HCT116 (cell line): ENCODE results near the gene BMERB1. TPM values are rescaled to one million over a fixed set of nuclear protein-coding genes. Genes with fewer than 3 reads are reported as not detected.

Experiments used
- ATAC-seq: fragments of 200-7000 bp; cut with Tn5 transposase; 2 replicates; pipeline ENCODE4 v1.9.1; 2020; ENCODE audit warnings: mild to moderate bottlenecking, moderate library complexity
- BruUV-seq: library from RNA; stranded (reverse); fragments of 400-500 nt; replicated peaks from 2 replicates; lab custom pipeline; 2021; lab: Mats Ljungman, UMichigan
- CTCF ChIA-PET: fragments of 300-600 bp; sonication (Branson Sonifier 250); formaldehyde crosslinking; loops from one replicate; lab custom pipeline; 2021; ENCODE audit warnings: antibody characterized with exemption; lab: Charles Lee
- POLR2A ChIA-PET: fragments of 300-600, 350-600 bp; sonication (Branson Sonifier 250); formaldehyde crosslinking; loops from one replicate; lab custom pipeline; 2021; ENCODE audit warnings: antibody characterized with exemption; lab: Charles Lee
- RAD21 ChIA-PET, 2 experiments: fragments of 300-600 bp; sonication (Branson Sonifier 250); formaldehyde crosslinking; loops; one replicate each; lab custom pipeline; 2023; ENCODE audit warnings: low total read pairs in 2 of 2; ENCODE audit not compliant: uncharacterized antibody in 2 of 2, unreplicated experiment in 2 of 2, low non-redundant PET in 1 of 2; lab: Charles Lee
- DNase-seq: peaks from one replicate; pipeline ENCODE4 v3.0.0-alpha.2; 2010; ENCODE audit warnings: low read depth, low spot score
- H2AFZ ChIP-seq: fragments of 200-600 bp; shearing (Covaris generic), sonication (generic); 2 replicates; pipeline ENCODE4 v1.6.1; 2017; ENCODE audit warnings: low read depth, mixed run types, mixed read lengths, antibody characterized with exemption, low read length; ENCODE audit not compliant: poor library complexity, severe bottlenecking
- H3K27ac ChIP-seq: 2 replicates; pipeline ENCODE4 v1.5.1; 2012; ENCODE audit warnings: low read depth, low read length
- H3K27me3 ChIP-seq: fragments of 200-600 bp; sonication (generic); 2 replicates; pipeline ENCODE4 v1.6.1; 2016; ENCODE audit warnings: mixed run types, low read length, mixed read lengths; ENCODE audit not compliant: insufficient read depth
- H3K36me3 ChIP-seq, 2 experiments: fragments of 200-500 bp in 1 of 2; fragments of 200-600 bp in 1 of 2; sonication (Bioruptor generic) in 1 of 2; sonication (generic) in 1 of 2; 2 replicates each; pipeline versions ENCODE4 v1.5.1 to v1.6.1; 2014 to 2016; ENCODE audit warnings: low read length in 2 of 2, inconsistent platforms in 1 of 2, mixed read lengths in 1 of 2, mixed run types in 1 of 2; ENCODE audit not compliant: insufficient read depth in 2 of 2, control insufficient read depth in 1 of 2
- H3K4me1 ChIP-seq, 2 experiments: fragments of 200-600 bp in 1 of 2; sonication (generic) in 1 of 2; 2 replicates each; pipeline versions ENCODE4 v1.5.1 to v1.6.1; 2012 to 2017; ENCODE audit warnings: low read length in 2 of 2, inconsistent platforms in 1 of 2, mild to moderate bottlenecking in 1 of 2, mixed read lengths in 1 of 2, mixed run types in 1 of 2, moderate library complexity in 1 of 2; ENCODE audit not compliant: insufficient read depth in 2 of 2, control insufficient read depth in 1 of 2
- H3K4me2 ChIP-seq: fragments of 200-600 bp; sonication (generic); 2 replicates; pipeline ENCODE4 v1.6.1; 2017; ENCODE audit warnings: mixed run types, low read length, mixed read lengths
- H3K4me3 ChIP-seq, 2 experiments: fragments of 200-600 bp in 1 of 2; sonication (generic) in 1 of 2; replicated peaks in 1 of 2; 2 replicates each; pipeline ENCODE4 v1.5.1; 2011 to 2016; ENCODE audit warnings: low read length in 2 of 2, control low read depth in 1 of 2, low read depth in 1 of 2, mild to moderate bottlenecking in 1 of 2, mixed read lengths in 1 of 2, mixed run types in 1 of 2
- H3K79me2 ChIP-seq: fragments of 200-600 bp; sonication (generic); 2 replicates; pipeline ENCODE4 v1.6.1; 2017; ENCODE audit warnings: mild to moderate bottlenecking, mixed run types, low read length, moderate library complexity, mixed read lengths; ENCODE audit not compliant: insufficient read depth
- H3K9ac ChIP-seq: fragments of 200-600 bp; sonication (generic); 2 replicates; pipeline ENCODE4 v1.6.1; 2016; ENCODE audit warnings: low read length, mixed read lengths
- H3K9me2 ChIP-seq: fragments of 200-600 bp; sonication (generic), shearing (Covaris generic); 2 replicates; pipeline ENCODE4 v1.6.1; 2017; ENCODE audit warnings: mixed run types, mild to moderate bottlenecking, moderate library complexity; ENCODE audit not compliant: insufficient read depth
- H3K9me3 ChIP-seq, 2 experiments: fragments of 200-500 bp in 1 of 2; fragments of 200-600 bp in 1 of 2; sonication (Bioruptor generic) in 1 of 2; sonication (generic) in 1 of 2; 2 replicates each; pipeline ENCODE4 v1.6.1; 2014 to 2017; ENCODE audit warnings: low read length in 2 of 2, mixed read lengths in 2 of 2, inconsistent platforms in 1 of 2, low read depth in 1 of 2, mild to moderate bottlenecking in 1 of 2, mixed run types in 1 of 2, moderate library complexity in 1 of 2; ENCODE audit not compliant: control insufficient read depth in 1 of 2, insufficient read depth in 1 of 2
- H4K20me1 ChIP-seq: fragments of 200-600 bp; sonication (generic), shearing (Covaris generic); 2 replicates; pipeline ENCODE4 v1.6.1; 2017; ENCODE audit warnings: mixed run types, mild to moderate bottlenecking, moderate library complexity; ENCODE audit not compliant: insufficient read depth
- CBX3 ChIP-seq: IDR thresholded peaks from 2 replicates; pipeline ENCODE4 v1.6.1; 2012; ENCODE audit warnings: low read depth
- EGR1 ChIP-seq: IDR thresholded peaks from 2 replicates; pipeline ENCODE4 v1.6.1; 2012; ENCODE audit warnings: low read depth
- ELF1 ChIP-seq: IDR thresholded peaks from 2 replicates; pipeline ENCODE4 v1.6.1; 2012; ENCODE audit warnings: low read depth, borderline replicate concordance
- EZH2 ChIP-seq: fragments of 200-600 bp; sonication (generic); IDR thresholded peaks from 2 replicates; pipeline ENCODE4 v1.6.1; 2017; ENCODE audit warnings: antibody characterized with exemption, mixed run types
- EZH2phosphoT487 ChIP-seq: fragments of 200-600 bp; IDR thresholded peaks from 2 replicates; pipeline ENCODE4 v1.6.1; 2018; ENCODE audit warnings: antibody characterized with exemption, borderline replicate concordance
- JUND ChIP-seq: IDR thresholded peaks from 2 replicates; pipeline ENCODE4 v1.6.1; 2012
- RAD21 ChIP-seq: IDR thresholded peaks from 2 replicates; pipeline ENCODE4 v1.6.1; 2012; ENCODE audit warnings: low read depth, mild to moderate bottlenecking
- SIN3A ChIP-seq: IDR thresholded peaks from 2 replicates; pipeline ENCODE4 v1.6.1; 2012; ENCODE audit warnings: low read depth
- SP1 ChIP-seq: IDR thresholded peaks from 2 replicates; pipeline ENCODE4 v1.6.1; 2012; ENCODE audit warnings: low read depth
- SRF ChIP-seq: IDR thresholded peaks from 2 replicates; pipeline ENCODE4 v1.6.1; 2012; ENCODE audit warnings: low read depth
- ZFX ChIP-seq: fragments of 450-650 bp; IDR thresholded peaks from 2 replicates; pipeline ENCODE4 v1.6.1; 2017
- ZNF274 ChIP-seq: fragments of 200-500 bp; sonication (Bioruptor generic); IDR thresholded peaks from 2 replicates; pipeline ENCODE4 v1.6.1; 2014; ENCODE audit warnings: mild to moderate bottlenecking, low read depth, low read length, inconsistent platforms
- intact Hi-C: fragments of 100-400 bp; cut with micrococcal nuclease; formaldehyde crosslinking; loops from 2 replicates; pipeline ENCODE4 v1.10.0; 2022
- total RNA-seq: library from RNA; stranded (reverse); gene quantifications from one replicate; pipeline ENCODE4 v1.2.1, GENCODE V29; 2021; ENCODE audit not compliant: unreplicated experiment
- TF ChIP-seq, protein P1 (sequence below): IDR thresholded peaks from 2 replicates; pipeline ENCODE4 v1.6.1; 2012
- TF ChIP-seq, protein P2 (sequence below): IDR thresholded peaks from 2 replicates; pipeline ENCODE4 v1.6.1; 2012; ENCODE audit warnings: low read depth

BMERB1 gene
- total RNA-seq, 1 experiment from 2014 or later = 43.6 TPM

DNA sequence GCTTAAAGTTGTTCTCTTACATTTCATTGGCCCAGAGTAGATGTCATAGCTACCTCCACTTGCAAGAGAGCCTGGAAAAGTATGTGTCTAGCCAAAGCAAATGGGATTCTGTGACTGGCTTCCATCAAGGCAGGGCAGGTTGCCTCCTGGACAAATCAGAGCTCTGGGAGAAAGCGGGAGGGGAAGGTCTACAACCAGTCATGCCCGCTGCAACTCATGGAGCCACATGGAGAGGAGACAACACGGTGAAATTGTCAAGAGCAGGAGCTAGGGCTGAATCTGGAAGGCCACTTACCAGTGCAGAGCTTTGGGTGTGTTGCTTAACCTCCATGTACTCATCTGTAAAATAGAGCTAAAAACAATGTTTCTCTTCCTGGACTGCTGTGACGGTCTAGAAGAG lies 124.8 kb downstream of the BMERB1 start:
- peaks cover 5 to 9% of the 10 kb centered on the region in 2 experiments; a peak in 3 of 4 replicates for H3K4me1 ChIP-seq
- H3K36me3 ChIP-seq = no peaks in the 10 kb centered on the region
- TF ChIP-seq, protein P1, sequence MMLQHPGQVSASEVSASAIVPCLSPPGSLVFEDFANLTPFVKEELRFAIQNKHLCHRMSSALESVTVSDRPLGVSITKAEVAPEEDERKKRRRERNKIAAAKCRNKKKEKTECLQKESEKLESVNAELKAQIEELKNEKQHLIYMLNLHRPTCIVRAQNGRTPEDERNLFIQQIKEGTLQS = no peak
- no peak for TF ChIP-seq ELF1
- no peak for TF ChIP-seq CBX3
- TF ChIP-seq JUND = no peak
- TF ChIP-seq SIN3A = no peak
- no peak overlapping the region for H3K9ac ChIP-seq
- no TSS peak for BruUV-seq
- no peaks in the 10 kb centered on the region for H3K9me3 ChIP-seq
- ChIA-PET POLR2A (interaction anchor here (1.7 kb wide), 1 partner anchor 31 kb away, joined by 8 read pairs; no protein-coding TSS in a partner anchor), RAD21 (no interaction called here), CTCF (interaction anchor here (2.2 kb wide), 1 partner anchor 9 kb away, joined by 11 read pairs; no protein-coding TSS in a partner anchor)
- intact Hi-C loops = no loop called here
- H3K4me2 ChIP-seq = no peak overlapping the region
- H3K27ac ChIP-seq = no peak overlapping the region
- no peak for DNase-seq
- no peaks in the 10 kb centered on the region for H3K27me3 ChIP-seq
- H3K79me2 ChIP-seq = no peaks in the 10 kb centered on the region
- H2AFZ ChIP-seq = no peak overlapping the region
- no peaks in the 10 kb centered on the region for H3K9me2 ChIP-seq
- no peak overlapping the region for H3K4me3 ChIP-seq
- ATAC-seq = no peak
- H4K20me1 ChIP-seq = no peaks in the 10 kb centered on the region

GRCh38 chr16:15564604-15565339 lies 130.4 kb downstream of the BMERB1 start:
- no peak for DNase-seq
- TF ChIP-seq ZNF274 (no peak), EGR1 (no peak), SP1 (no peak), ELF1 (no peak), SRF (no peak), RAD21 (no peak), EZH2phosphoT487 (no peak), EZH2 (no peak), ZFX (no peak)
- TF ChIP-seq, protein P2, sequence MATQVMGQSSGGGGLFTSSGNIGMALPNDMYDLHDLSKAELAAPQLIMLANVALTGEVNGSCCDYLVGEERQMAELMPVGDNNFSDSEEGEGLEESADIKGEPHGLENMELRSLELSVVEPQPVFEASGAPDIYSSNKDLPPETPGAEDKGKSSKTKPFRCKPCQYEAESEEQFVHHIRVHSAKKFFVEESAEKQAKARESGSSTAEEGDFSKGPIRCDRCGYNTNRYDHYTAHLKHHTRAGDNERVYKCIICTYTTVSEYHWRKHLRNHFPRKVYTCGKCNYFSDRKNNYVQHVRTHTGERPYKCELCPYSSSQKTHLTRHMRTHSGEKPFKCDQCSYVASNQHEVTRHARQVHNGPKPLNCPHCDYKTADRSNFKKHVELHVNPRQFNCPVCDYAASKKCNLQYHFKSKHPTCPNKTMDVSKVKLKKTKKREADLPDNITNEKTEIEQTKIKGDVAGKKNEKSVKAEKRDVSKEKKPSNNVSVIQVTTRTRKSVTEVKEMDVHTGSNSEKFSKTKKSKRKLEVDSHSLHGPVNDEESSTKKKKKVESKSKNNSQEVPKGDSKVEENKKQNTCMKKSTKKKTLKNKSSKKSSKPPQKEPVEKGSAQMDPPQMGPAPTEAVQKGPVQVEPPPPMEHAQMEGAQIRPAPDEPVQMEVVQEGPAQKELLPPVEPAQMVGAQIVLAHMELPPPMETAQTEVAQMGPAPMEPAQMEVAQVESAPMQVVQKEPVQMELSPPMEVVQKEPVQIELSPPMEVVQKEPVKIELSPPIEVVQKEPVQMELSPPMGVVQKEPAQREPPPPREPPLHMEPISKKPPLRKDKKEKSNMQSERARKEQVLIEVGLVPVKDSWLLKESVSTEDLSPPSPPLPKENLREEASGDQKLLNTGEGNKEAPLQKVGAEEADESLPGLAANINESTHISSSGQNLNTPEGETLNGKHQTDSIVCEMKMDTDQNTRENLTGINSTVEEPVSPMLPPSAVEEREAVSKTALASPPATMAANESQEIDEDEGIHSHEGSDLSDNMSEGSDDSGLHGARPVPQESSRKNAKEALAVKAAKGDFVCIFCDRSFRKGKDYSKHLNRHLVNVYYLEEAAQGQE = no peak
- Histone ChIP-seq H3K9me3 (no peaks in the 10 kb centered on the region), H3K4me2 (no peak overlapping the region), H3K27me3 (no peaks in the 10 kb centered on the region), H3K79me2 (no peaks in the 10 kb centered on the region), H4K20me1 (no peaks in the 10 kb centered on the region), H3K27ac (no peak overlapping the region), H3K9me2 (no peaks in the 10 kb centered on the region), H3K9ac (no peak overlapping the region), H3K4me1 (peaks cover 5 to 10% of the 10 kb centered on the region in 2 experiments; a peak in 3 of 4 replicates), H3K36me3 (no peaks in the 10 kb centered on the region), H2AFZ (no peak overlapping the region), H3K4me3 (no peak overlapping the region)
- no peak for ATAC-seq
- ChIA-PET POLR2A (no interaction called here), CTCF (interaction anchor here (1.3 to 2.3 kb wide), 2 partner anchors 14 to 78 kb away, joined by 3 to 9 read pairs; partner anchors contain the start of gene MARF1), RAD21 (no interaction called here)
- BruUV-seq = no TSS peak
- intact Hi-C loops = no loop called here
